Measurements from ENCODE around the gene KIF26B.

GRCh38 chr1:245386297-245386971 lies 231.6 kb downstream of the KIF26B start:
- TF ChIP-seq CTCF (IDR thresholded peaks at IDR 0.05) (no peak), POLR2A (IDR thresholded peaks at IDR 0.05) (no peak), EP300 (IDR thresholded peaks at IDR 0.05) (no peak)

Measured in tibial nerve (tissue), 4 donors.